HepG2 (cell line): Measurements from ENCODE around the gene PITPNM2. TPM values are rescaled to one million over a fixed set of nuclear protein-coding genes. Genes with fewer than 3 reads are reported as not detected.

Experiments used
- ATM ChIP-seq: fragments of 450-650 bp; IDR thresholded peaks from 2 replicates; pipeline ENCODE4 v1.7.1; 2017; ENCODE audit warnings: mild to moderate bottlenecking, borderline replicate concordance
- CCAR2 ChIP-seq: fragments of 200-400 bp; formaldehyde crosslinking; optimal IDR thresholded peaks from 2 replicates; pipeline ENCODE3; 2018; ENCODE audit warnings: low read depth, mild to moderate bottlenecking, low read length, moderate library complexity
- IRX3 ChIP-seq: sonication (generic); formaldehyde crosslinking; IDR thresholded peaks from 2 replicates; pipeline ENCODE4 v1.8.1; 2023; ENCODE audit warnings: mild to moderate bottlenecking, low read depth, missing genetic modification reagents, borderline replicate concordance
- ISL2 ChIP-seq: sonication (generic); formaldehyde crosslinking; IDR thresholded peaks from 2 replicates; pipeline ENCODE4 v1.5.0; 2020; ENCODE audit warnings: missing genetic modification reagents
- KMT2B ChIP-seq: IDR thresholded peaks from 2 replicates; pipeline ENCODE4 v1.6.1; 2016; ENCODE audit warnings: missing genetic modification reagents, missing compliant biosample characterization
- MIER2 ChIP-seq: IDR thresholded peaks from 2 replicates; pipeline ENCODE4 v1.6.1; 2016; ENCODE audit warnings: missing biosample characterization, missing genetic modification reagents
- MIER3 ChIP-seq: IDR thresholded peaks from 2 replicates; pipeline ENCODE4 v1.6.1; 2016; ENCODE audit warnings: missing compliant biosample characterization, borderline replicate concordance
- NBN ChIP-seq: fragments of 450-650 bp; conservative IDR thresholded peaks from 2 replicates; pipeline ENCODE4 v1.6.1; 2017
- ZBTB38 ChIP-seq: sonication (generic); formaldehyde crosslinking; IDR thresholded peaks from 2 replicates; pipeline ENCODE4 v1.5.1; 2020; ENCODE audit warnings: mild to moderate bottlenecking, missing genetic modification reagents
- ZBTB7B ChIP-seq: sonication (generic); formaldehyde crosslinking; IDR thresholded peaks from 2 replicates; pipeline ENCODE4 v1.4.0; 2020; ENCODE audit warnings: missing genetic modification reagents
- ZFP36L1 ChIP-seq: sonication (generic); formaldehyde crosslinking; IDR thresholded peaks from 2 replicates; pipeline ENCODE4 v1.8.0; 2022; ENCODE audit warnings: mild to moderate bottlenecking, missing genetic modification reagents, moderate library complexity
- ZKSCAN8 ChIP-seq: IDR thresholded peaks from 2 replicates; pipeline ENCODE4 v1.6.1; 2016; ENCODE audit warnings: borderline replicate concordance, missing genetic modification reagents, missing compliant biosample characterization
- ZNF101 ChIP-seq: sonication (generic); formaldehyde crosslinking; IDR thresholded peaks from 2 replicates; pipeline ENCODE4 v1.4.0; 2020; ENCODE audit warnings: mild to moderate bottlenecking, low read depth, missing genetic modification reagents, borderline replicate concordance
- ZNF337 ChIP-seq: sonication (generic); formaldehyde crosslinking; IDR thresholded peaks from 2 replicates; pipeline ENCODE4 v1.5.1; 2020; ENCODE audit warnings: missing genetic modification reagents, low read depth, mild to moderate bottlenecking, borderline replicate concordance
- polyA plus RNA-seq, 8 experiments: library from polyadenylated mRNA; depleted of rRNA in 3 of 8; stranded (reverse) in 7 of 8; unstranded in 1 of 8; fragments of >200 nt; fragmentation: Illumina TruSeq in 4 of 8; extraction: Trizol in 4 of 8; gene quantifications; 2 replicates each; pipeline versions ENCODE4 v1.2.1 to v1.2.3, GENCODE V29; 2011 to 2016; ENCODE audit warnings: low read depth in 4 of 8, missing spikeins in 1 of 8, mixed read lengths in 1 of 8; ENCODE audit not compliant: insufficient read depth in 1 of 8
- total RNA-seq, 5 experiments: library from RNA; depleted of rRNA; stranded (reverse); fragments of >200 nt; fragmentation: Illumina TruSeq; extraction: Trizol; gene quantifications; 2 replicates each; pipeline ENCODE4 v1.2.3, GENCODE V29; 2016; ENCODE audit warnings: low read depth in 1 of 5
- TF ChIP-seq, protein P1 (sequence below): sonication (generic); formaldehyde crosslinking; IDR thresholded peaks from 2 replicates; pipeline ENCODE4 v1.4.0; 2020; ENCODE audit warnings: missing genetic modification reagents
- TF ChIP-seq, protein P2 (sequence below): IDR thresholded peaks from 2 replicates; pipeline ENCODE4 v1.6.1; 2016; ENCODE audit warnings: low read depth, borderline replicate concordance
- TF ChIP-seq, protein P3 (sequence below): sonication (generic); formaldehyde crosslinking; IDR thresholded peaks from 2 replicates; pipeline ENCODE4 v1.5.0; 2020; ENCODE audit warnings: missing genetic modification reagents
- TF ChIP-seq, protein P4 (sequence below): sonication (generic); formaldehyde crosslinking; IDR thresholded peaks from 2 replicates; pipeline ENCODE4 v1.5.0; 2020; ENCODE audit warnings: missing genetic modification reagents, mild to moderate bottlenecking, borderline replicate concordance
- TF ChIP-seq, protein P5 (sequence below): sonication (generic); formaldehyde crosslinking; IDR thresholded peaks from 2 replicates; pipeline ENCODE4 v1.8.0; 2022; ENCODE audit warnings: mild to moderate bottlenecking, missing genetic modification reagents
- TF ChIP-seq, protein P6 (sequence below): sonication (generic); formaldehyde crosslinking; IDR thresholded peaks from 2 replicates; pipeline ENCODE4 v1.8.1; 2022; ENCODE audit warnings: mild to moderate bottlenecking, missing genetic modification reagents

Gene PITPNM2
- total and polyA plus RNA-seq, 2 of the 13 experiments (the other 11 are each of a cell fraction or from before 2014, with no cell fraction given) = 4.2 to 5.3 TPM

DNA sequence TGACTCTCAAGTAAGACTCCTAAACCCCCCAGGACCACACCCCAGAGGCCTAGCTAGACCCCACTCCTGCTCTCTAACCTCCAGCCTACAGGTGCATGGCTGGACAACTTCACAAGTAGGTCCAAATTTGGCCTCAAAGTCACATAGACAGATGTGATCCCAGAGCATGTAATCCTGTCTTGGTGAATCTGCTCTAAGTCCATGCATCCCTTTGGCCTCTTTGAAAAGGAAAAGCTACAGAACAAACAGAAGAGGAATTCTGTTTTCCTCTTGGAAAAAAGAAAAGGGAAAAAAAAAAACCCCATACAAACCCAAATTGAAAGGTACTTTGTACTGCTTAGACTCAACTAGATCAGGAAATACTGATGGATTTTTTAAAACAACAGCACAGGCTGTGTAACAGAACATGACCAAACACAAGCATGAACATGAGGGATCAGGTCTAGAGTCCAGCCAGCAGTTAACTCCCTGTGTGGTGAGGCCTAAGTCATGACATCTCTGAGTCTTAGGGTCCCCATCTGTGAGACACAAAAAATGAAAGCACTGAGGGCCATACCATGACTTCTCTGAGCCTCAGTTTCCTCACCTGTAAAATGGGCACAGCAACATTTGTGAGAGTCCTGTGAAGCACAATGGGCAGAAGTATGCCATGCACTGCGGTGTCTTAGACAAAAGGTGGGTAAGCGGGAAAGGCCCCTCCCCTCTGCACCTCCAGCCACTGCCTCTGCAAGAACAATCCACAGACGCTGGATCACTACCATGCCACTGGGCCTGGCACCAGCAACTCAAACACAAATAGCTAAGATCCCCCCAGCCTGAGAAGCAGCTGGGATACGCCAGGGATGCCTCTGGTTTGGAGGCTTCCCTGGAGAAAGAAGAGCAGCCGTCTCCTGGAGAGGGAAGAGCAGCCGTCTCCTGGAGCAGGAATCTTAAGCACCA is 9.9 kb downstream of the PITPNM2 start (continued):
- TF ChIP-seq, protein P1, sequence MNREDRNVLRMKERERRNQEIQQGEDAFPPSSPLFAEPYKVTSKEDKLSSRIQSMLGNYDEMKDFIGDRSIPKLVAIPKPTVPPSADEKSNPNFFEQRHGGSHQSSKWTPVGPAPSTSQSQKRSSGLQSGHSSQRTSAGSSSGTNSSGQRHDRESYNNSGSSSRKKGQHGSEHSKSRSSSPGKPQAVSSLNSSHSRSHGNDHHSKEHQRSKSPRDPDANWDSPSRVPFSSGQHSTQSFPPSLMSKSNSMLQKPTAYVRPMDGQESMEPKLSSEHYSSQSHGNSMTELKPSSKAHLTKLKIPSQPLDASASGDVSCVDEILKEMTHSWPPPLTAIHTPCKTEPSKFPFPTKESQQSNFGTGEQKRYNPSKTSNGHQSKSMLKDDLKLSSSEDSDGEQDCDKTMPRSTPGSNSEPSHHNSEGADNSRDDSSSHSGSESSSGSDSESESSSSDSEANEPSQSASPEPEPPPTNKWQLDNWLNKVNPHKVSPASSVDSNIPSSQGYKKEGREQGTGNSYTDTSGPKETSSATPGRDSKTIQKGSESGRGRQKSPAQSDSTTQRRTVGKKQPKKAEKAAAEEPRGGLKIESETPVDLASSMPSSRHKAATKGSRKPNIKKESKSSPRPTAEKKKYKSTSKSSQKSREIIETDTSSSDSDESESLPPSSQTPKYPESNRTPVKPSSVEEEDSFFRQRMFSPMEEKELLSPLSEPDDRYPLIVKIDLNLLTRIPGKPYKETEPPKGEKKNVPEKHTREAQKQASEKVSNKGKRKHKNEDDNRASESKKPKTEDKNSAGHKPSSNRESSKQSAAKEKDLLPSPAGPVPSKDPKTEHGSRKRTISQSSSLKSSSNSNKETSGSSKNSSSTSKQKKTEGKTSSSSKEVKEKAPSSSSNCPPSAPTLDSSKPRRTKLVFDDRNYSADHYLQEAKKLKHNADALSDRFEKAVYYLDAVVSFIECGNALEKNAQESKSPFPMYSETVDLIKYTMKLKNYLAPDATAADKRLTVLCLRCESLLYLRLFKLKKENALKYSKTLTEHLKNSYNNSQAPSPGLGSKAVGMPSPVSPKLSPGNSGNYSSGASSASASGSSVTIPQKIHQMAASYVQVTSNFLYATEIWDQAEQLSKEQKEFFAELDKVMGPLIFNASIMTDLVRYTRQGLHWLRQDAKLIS = 0 out of 2 replicates have a peak, but pooled peaks have one; percentile 37
- TF ChIP-seq ATM (no peak), MIER3 (CRISPR knock-in tag) (no peak), ZKSCAN8 (CRISPR knock-in tag) (no peak), ZNF337 (CRISPR knock-in tag) (no peak), ZBTB38 (CRISPR knock-in tag) (no peak), IRX3 (CRISPR knock-in tag) (no peak), ZFP36L1 (CRISPR knock-in tag) (no peak), NBN (no peak), ISL2 (CRISPR knock-in tag) (peak; percentile 16; the same call in 1 of the 2 replicates), ZBTB7B (no peak), MIER2 (no peak), CCAR2 (no peak), ZNF101 (CRISPR knock-in tag) (no peak; the same call in 1 of the 2 replicates), KMT2B (CRISPR knock-in tag) (no peak)
- TF ChIP-seq, protein P2, sequence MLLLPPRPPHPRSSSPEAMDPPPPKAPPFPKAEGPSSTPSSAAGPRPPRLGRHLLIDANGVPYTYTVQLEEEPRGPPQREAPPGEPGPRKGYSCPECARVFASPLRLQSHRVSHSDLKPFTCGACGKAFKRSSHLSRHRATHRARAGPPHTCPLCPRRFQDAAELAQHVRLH (CRISPR knock-in tag) = no peak
- TF ChIP-seq, protein P3, sequence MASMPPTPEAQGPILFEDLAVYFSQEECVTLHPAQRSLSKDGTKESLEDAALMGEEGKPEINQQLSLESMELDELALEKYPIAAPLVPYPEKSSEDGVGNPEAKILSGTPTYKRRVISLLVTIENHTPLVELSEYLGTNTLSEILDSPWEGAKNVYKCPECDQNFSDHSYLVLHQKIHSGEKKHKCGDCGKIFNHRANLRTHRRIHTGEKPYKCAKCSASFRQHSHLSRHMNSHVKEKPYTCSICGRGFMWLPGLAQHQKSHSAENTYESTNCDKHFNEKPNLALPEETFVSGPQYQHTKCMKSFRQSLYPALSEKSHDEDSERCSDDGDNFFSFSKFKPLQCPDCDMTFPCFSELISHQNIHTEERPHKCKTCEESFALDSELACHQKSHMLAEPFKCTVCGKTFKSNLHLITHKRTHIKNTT (CRISPR knock-in tag) = no peak
- TF ChIP-seq, protein P4, sequence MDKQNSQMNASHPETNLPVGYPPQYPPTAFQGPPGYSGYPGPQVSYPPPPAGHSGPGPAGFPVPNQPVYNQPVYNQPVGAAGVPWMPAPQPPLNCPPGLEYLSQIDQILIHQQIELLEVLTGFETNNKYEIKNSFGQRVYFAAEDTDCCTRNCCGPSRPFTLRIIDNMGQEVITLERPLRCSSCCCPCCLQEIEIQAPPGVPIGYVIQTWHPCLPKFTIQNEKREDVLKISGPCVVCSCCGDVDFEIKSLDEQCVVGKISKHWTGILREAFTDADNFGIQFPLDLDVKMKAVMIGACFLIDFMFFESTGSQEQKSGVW = no peak
- TF ChIP-seq, protein P5, sequence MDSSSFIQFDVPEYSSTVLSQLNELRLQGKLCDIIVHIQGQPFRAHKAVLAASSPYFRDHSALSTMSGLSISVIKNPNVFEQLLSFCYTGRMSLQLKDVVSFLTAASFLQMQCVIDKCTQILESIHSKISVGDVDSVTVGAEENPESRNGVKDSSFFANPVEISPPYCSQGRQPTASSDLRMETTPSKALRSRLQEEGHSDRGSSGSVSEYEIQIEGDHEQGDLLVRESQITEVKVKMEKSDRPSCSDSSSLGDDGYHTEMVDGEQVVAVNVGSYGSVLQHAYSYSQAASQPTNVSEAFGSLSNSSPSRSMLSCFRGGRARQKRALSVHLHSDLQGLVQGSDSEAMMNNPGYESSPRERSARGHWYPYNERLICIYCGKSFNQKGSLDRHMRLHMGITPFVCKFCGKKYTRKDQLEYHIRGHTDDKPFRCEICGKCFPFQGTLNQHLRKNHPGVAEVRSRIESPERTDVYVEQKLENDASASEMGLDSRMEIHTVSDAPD (CRISPR knock-in tag) = 0 out of 2 replicates have a peak, but pooled peaks have one; percentile 23
- TF ChIP-seq, protein P6, sequence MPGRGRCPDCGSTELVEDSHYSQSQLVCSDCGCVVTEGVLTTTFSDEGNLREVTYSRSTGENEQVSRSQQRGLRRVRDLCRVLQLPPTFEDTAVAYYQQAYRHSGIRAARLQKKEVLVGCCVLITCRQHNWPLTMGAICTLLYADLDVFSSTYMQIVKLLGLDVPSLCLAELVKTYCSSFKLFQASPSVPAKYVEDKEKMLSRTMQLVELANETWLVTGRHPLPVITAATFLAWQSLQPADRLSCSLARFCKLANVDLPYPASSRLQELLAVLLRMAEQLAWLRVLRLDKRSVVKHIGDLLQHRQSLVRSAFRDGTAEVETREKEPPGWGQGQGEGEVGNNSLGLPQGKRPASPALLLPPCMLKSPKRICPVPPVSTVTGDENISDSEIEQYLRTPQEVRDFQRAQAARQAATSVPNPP (CRISPR knock-in tag) = no peak
